Calu3 (cell line): Measurements from ENCODE around the gene MARCHF6. TPM values are rescaled to one million over a fixed set of nuclear protein-coding genes. Genes with fewer than 3 reads are reported as not detected.

Source experiments
- BruUV-seq: library from RNA; stranded (reverse); fragments of 400-500 nt; replicated peaks from 2 replicates; lab custom pipeline; 2021; lab: Mats Ljungman, UMichigan
- CTCF ChIA-PET: fragments of 300-600 bp; sonication (Branson Sonifier 250); formaldehyde crosslinking; loops from one replicate; lab custom pipeline; 2022; ENCODE audit warnings: antibody characterized with exemption; lab: Charles Lee
- DNase-seq: peaks from one replicate; pipeline ENCODE4 v3.0.0; 2022
- H3K27ac Mint-ChIP-seq: one replicate; pipeline ENCODE4 v1.8.0; 2022; ENCODE audit warnings: mixed read lengths; ENCODE audit not compliant: unreplicated experiment
- H3K27me3 Mint-ChIP-seq: one replicate; pipeline ENCODE4 v1.8.0; 2022; ENCODE audit warnings: mixed read lengths; ENCODE audit not compliant: unreplicated experiment
- H3K36me3 Mint-ChIP-seq: one replicate; pipeline ENCODE4 v1.8.0; 2022; ENCODE audit warnings: mild to moderate bottlenecking, moderate library complexity, mixed read lengths; ENCODE audit not compliant: insufficient read depth, unreplicated experiment
- H3K4me1 Mint-ChIP-seq: one replicate; pipeline ENCODE4 v1.8.0; 2022; ENCODE audit warnings: mild to moderate bottlenecking, low read depth, mixed read lengths; ENCODE audit not compliant: unreplicated experiment
- H3K4me3 Mint-ChIP-seq: one replicate; pipeline ENCODE4 v1.8.0; 2022; ENCODE audit warnings: mild to moderate bottlenecking, low read depth, moderate library complexity, mixed read lengths; ENCODE audit not compliant: unreplicated experiment
- H3K9me3 Mint-ChIP-seq: one replicate; pipeline ENCODE4 v1.8.0; 2022; ENCODE audit warnings: low read depth, mixed read lengths; ENCODE audit not compliant: unreplicated experiment
- intact Hi-C: fragments of 100-400 bp; cut with micrococcal nuclease; formaldehyde crosslinking; loops from one replicate; pipeline ENCODE4 v1.10.0; 2022; ENCODE audit not compliant: unreplicated experiment
- total RNA-seq: library from RNA; stranded (reverse); gene quantifications from 2 replicates; pipeline ENCODE4 v1.2.3, GENCODE V29; 2022
- TF ChIP-seq, protein P1 (sequence below): fragments of 200-600 bp; IDR thresholded peaks from one replicate; pipeline ENCODE4 v1.8.0; 2022; ENCODE audit warnings: antibody characterized with exemption; ENCODE audit not compliant: unreplicated experiment

The MARCHF6 gene
- total RNA-seq, 1 experiment from 2014 or later = 160 TPM

GRCh38 chr5:10354048-10354872 is 765 bp downstream of the MARCHF6 start:
- H3K27me3 Mint-ChIP-seq = no peaks in the 10 kb centered on the region
- peak; percentile 50 for DNase-seq
- peak overlapping the region; percentile 93 for H3K4me3 Mint-ChIP-seq
- peaks cover 40% of the 10 kb centered on the region for H3K36me3 Mint-ChIP-seq
- peaks cover 27% of the 10 kb centered on the region for H3K4me1 Mint-ChIP-seq
- CTCF ChIA-PET = interaction anchor here (0.9 to 1.0 kb wide), 4 partner anchors 10 to 70 kb away, joined by 3 to 5 read pairs (median 4); no protein-coding TSS in a partner anchor
- TF ChIP-seq, protein P1, sequence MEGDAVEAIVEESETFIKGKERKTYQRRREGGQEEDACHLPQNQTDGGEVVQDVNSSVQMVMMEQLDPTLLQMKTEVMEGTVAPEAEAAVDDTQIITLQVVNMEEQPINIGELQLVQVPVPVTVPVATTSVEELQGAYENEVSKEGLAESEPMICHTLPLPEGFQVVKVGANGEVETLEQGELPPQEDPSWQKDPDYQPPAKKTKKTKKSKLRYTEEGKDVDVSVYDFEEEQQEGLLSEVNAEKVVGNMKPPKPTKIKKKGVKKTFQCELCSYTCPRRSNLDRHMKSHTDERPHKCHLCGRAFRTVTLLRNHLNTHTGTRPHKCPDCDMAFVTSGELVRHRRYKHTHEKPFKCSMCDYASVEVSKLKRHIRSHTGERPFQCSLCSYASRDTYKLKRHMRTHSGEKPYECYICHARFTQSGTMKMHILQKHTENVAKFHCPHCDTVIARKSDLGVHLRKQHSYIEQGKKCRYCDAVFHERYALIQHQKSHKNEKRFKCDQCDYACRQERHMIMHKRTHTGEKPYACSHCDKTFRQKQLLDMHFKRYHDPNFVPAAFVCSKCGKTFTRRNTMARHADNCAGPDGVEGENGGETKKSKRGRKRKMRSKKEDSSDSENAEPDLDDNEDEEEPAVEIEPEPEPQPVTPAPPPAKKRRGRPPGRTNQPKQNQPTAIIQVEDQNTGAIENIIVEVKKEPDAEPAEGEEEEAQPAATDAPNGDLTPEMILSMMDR = no peak
- intact Hi-C loops = loop anchor here (2.0 kb wide), 1 partner anchor 69 kb away; no protein-coding TSS in a partner anchor
- H3K9me3 Mint-ChIP-seq = no peaks in the 10 kb centered on the region
- TSS peak; percentile 54 for BruUV-seq
- peak overlapping the region; percentile 99 for H3K27ac Mint-ChIP-seq

DNA sequence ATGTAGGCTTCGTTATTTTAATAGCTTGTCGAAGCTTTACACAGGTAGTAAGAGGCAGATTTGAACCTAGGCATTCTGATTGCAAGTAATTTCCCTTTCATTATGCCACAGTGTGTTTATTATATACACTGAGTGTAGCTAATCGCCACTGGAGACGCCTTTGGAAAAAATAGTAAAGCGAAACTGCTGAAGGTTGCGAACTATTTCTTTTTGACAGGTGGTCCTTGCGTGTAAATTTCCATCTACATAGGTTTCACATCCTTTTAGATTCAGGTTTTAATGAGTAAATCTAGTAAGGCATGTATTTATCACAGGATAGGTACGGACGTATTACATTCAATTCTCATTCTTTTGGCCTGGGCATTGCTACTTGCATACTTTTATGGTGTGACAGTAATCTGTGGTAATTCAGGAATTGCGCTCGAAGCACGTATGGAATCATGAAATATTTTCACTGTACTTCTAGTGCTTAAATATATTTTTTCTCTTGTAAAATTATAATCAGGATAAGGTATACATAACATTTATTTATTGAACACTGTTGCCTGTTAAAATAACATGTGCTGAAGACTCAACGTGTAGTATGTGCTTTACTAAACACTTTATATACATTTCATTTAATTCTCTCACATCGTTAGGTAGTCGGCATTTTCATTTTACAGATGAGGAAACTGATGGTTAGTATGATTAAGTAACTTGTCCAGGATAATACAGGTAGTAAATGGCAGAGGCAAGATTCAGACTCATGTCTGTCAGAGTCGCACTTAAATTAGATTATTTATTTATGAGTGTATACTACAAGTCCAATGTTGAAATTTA is 1.8 kb downstream of the MARCHF6 start:
- CTCF ChIA-PET = interaction anchor here (0.6 to 1.0 kb wide), 3 partner anchors 12 to 71 kb away, joined by 3 to 4 read pairs (median 3); no protein-coding TSS in a partner anchor
- H3K4me3 Mint-ChIP-seq = peak overlapping the region; percentile 93

GRCh38 chr5:10358999-10359398 is 5.5 kb downstream of the MARCHF6 start:
- TF ChIP-seq, protein P1 = no peak
- CTCF ChIA-PET = no interaction called here
- BruUV-seq = no TSS peak
- H3K9me3 Mint-ChIP-seq = no peaks in the 10 kb centered on the region
- H3K4me3 Mint-ChIP-seq = no peak overlapping the region
- H3K36me3 Mint-ChIP-seq = peaks cover 38% of the 10 kb centered on the region
- no peak overlapping the region for H3K27ac Mint-ChIP-seq
- H3K27me3 Mint-ChIP-seq = no peaks in the 10 kb centered on the region
- peaks cover 26% of the 10 kb centered on the region for H3K4me1 Mint-ChIP-seq
- intact Hi-C loops = loop anchor here (1.0 to 5.0 kb wide), 2 partner anchors 7 to 57 kb away; no protein-coding TSS in a partner anchor
- no peak for DNase-seq

More for the DNA sequence above, 1.8 kb downstream of the MARCHF6 start:
- peaks cover 27% of the 10 kb centered on the region for H3K4me1 Mint-ChIP-seq
- H3K36me3 Mint-ChIP-seq = peaks cover 48% of the 10 kb centered on the region
- BruUV-seq = no TSS peak
- H3K9me3 Mint-ChIP-seq = no peaks in the 10 kb centered on the region
- H3K27ac Mint-ChIP-seq = peak overlapping the region; percentile 99
- TF ChIP-seq, protein P1 = no peak
- intact Hi-C loops = loop anchor here (2.0 to 5.0 kb wide), 2 partner anchors 53 to 70 kb away; no protein-coding TSS in a partner anchor
- no peaks in the 10 kb centered on the region for H3K27me3 Mint-ChIP-seq
- no peak for DNase-seq

DNA sequence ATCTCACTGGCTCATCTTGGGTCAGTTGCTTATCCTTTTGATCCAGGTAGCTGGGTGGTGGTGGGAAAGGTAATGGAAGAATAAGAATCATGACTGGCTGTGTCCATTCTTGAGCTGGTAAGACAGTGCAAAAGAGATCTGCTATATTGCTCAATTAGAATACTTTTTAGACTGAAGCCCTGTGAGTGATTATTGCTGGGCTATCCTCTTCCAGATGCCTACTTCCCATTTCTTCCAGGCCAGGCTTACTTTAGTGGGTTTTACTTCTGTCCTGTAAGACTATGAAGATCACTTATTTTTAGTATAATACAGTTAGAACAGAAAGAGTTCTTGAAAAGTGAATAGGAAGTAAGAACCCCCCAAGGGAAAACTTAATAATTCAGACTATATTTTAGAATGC is 7.2 kb downstream of the MARCHF6 start:
- CTCF ChIA-PET = no interaction called here
- peaks cover 32% of the 10 kb centered on the region for H3K4me1 Mint-ChIP-seq
- H3K36me3 Mint-ChIP-seq = peaks cover 25% of the 10 kb centered on the region
- TF ChIP-seq, protein P1 = no peak
- H3K27me3 Mint-ChIP-seq = no peaks in the 10 kb centered on the region
- no TSS peak for BruUV-seq
- no peak overlapping the region for H3K27ac Mint-ChIP-seq
- H3K9me3 Mint-ChIP-seq = no peaks in the 10 kb centered on the region
- intact Hi-C loops = no loop called here
- no peak for DNase-seq
- H3K4me3 Mint-ChIP-seq = no peak overlapping the region
